ENCODE results near the gene DOCK2.

The DOCK2 gene

DNA sequence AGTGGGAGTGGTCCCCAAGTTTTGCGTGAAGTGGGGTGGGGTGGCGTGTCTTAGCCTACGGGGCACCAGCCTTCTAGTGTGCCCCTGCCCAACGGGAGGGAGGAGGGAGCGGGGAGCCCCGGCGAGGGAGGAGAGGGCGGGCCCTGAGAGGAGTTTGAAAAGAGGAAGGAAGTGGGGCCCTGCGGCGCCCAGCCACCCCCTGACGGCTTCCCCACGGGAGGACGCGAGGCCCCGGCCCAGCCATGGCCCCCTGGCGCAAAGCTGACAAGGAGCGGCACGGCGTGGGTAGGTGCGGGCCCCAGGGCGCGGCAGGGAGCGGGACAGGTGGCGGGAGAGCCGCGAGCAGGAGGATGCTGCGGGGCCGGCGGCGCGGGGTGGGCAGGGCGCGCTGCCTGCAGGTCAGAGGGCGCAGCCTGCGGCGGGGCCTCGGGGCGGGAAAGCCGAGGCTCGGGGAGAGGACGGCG lies at the start of gene DOCK2:
Gene DOCK2 (plus strand): TSS at position 191 of the 464 bp plus-strand sequence. CDS start 52 bp downstream, at position 243.
- Histone ChIP-seq H3K9ac (ENCODE audit: insufficient read length) (no peak within 1 kb of the TSS), H3K36me3 (ENCODE audit: insufficient read depth, low read length) (no peaks in the 10 kb centered on the region), H3K27ac (no peak within 1 kb of the TSS), H3K9me3 (ENCODE audit: low read depth, low read length) (no peaks in the 10 kb centered on the region), H3K4me3 (no peak within 1 kb of the TSS)
- no peak for TF ChIP-seq POLR2AphosphoS5 (IDR thresholded peaks at IDR 0.05; ENCODE audit: borderline replicate concordance, low read depth, low read length)
- TF ChIP-seq FOXP2 (optimal IDR thresholded peaks at IDR 0.05; ENCODE audit: control extremely low read depth, extremely low read length, insufficient read depth) = no peak
- no peak for TF ChIP-seq EZH2 (IDR thresholded peaks at IDR 0.05)
- DNase-seq (ENCODE audit: low read depth, low spot score) = no peak

DNA sequence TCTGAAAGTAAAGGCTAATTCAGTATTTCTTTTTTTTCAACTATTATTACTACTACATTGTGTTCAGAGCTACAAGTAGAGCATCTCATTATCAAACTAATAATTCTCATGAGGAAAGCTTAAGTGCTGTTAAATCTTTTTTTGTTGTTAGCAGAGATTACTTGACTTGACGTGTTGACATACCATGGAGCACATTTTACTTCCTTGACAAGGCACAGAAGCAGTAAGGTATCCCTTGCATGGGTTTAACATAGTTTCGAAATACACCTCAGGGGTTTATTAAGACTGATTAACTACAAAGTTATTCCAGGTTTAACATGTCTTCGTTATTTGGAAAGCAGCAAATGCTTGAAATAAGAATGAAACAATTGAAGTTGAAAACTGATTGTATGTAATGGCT lies 46.5 kb upstream of the DOCK2 start:
- Histone ChIP-seq H3K36me3 (ENCODE audit: insufficient read depth, low read length) (peaks cover 76% of the 10 kb centered on the region), H3K27ac (no peak overlapping the region), H3K9me3 (ENCODE audit: low read depth, low read length) (no peaks in the 10 kb centered on the region), H3K9ac (ENCODE audit: insufficient read length) (no peak overlapping the region), H3K4me3 (no peak overlapping the region)
- TF ChIP-seq EZH2 (IDR thresholded peaks at IDR 0.05) (no peak), POLR2AphosphoS5 (IDR thresholded peaks at IDR 0.05; ENCODE audit: borderline replicate concordance, low read depth, low read length) (no peak), FOXP2 (optimal IDR thresholded peaks at IDR 0.05; ENCODE audit: control extremely low read depth, extremely low read length, insufficient read depth) (no peak)
- no peak for DNase-seq (ENCODE audit: low read depth, low spot score)

DNA sequence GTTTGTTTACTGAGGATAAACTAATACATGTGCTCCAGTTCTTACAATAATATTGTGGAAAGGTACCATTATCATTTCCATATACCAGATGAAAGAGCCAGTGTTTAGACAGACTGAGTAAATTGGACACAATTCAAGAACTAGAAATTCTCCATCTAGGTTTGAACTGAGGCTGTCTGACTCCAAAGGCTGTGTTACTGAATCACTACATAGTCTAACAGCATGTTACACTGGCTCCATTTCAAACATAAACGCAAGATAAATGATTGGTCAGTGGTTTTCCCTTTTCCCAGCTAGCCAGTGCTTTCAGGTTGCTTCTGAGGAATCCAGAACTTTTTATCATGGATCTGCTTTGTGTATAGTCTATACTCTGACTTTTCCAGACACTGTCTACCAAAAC lies 45.4 kb upstream of the DOCK2 start:
- TF ChIP-seq EZH2 (IDR thresholded peaks at IDR 0.05) = no peak
- TF ChIP-seq POLR2AphosphoS5 (IDR thresholded peaks at IDR 0.05; ENCODE audit: borderline replicate concordance, low read depth, low read length) = no peak
- no peak for TF ChIP-seq FOXP2 (optimal IDR thresholded peaks at IDR 0.05; ENCODE audit: control extremely low read depth, extremely low read length, insufficient read depth)
- no peak overlapping the region for H3K27ac ChIP-seq
- H3K9ac ChIP-seq (ENCODE audit: insufficient read length) = no peak overlapping the region
- H3K9me3 ChIP-seq (ENCODE audit: low read depth, low read length) = no peaks in the 10 kb centered on the region
- peaks cover 83% of the 10 kb centered on the region for H3K36me3 ChIP-seq (ENCODE audit: insufficient read depth, low read length)
- no peak overlapping the region for H3K4me3 ChIP-seq
- DNase-seq (ENCODE audit: low read depth, low spot score) = no peak

GRCh38 chr5:169592937-169593650 lies 44.0 kb upstream of the DOCK2 start:
- no peak for TF ChIP-seq FOXP2 (optimal IDR thresholded peaks at IDR 0.05; ENCODE audit: control extremely low read depth, extremely low read length, insufficient read depth)
- no peak for TF ChIP-seq EZH2 (IDR thresholded peaks at IDR 0.05)
- no peak overlapping the region for H3K9ac ChIP-seq (ENCODE audit: insufficient read length)
- no peak for DNase-seq (ENCODE audit: low read depth, low spot score)
- H3K27ac ChIP-seq = no peak overlapping the region
- H3K9me3 ChIP-seq (ENCODE audit: low read depth, low read length) = no peaks in the 10 kb centered on the region
- H3K36me3 ChIP-seq (ENCODE audit: insufficient read depth, low read length) = peaks cover 94% of the 10 kb centered on the region
- no peak overlapping the region for H3K4me3 ChIP-seq

DNA sequence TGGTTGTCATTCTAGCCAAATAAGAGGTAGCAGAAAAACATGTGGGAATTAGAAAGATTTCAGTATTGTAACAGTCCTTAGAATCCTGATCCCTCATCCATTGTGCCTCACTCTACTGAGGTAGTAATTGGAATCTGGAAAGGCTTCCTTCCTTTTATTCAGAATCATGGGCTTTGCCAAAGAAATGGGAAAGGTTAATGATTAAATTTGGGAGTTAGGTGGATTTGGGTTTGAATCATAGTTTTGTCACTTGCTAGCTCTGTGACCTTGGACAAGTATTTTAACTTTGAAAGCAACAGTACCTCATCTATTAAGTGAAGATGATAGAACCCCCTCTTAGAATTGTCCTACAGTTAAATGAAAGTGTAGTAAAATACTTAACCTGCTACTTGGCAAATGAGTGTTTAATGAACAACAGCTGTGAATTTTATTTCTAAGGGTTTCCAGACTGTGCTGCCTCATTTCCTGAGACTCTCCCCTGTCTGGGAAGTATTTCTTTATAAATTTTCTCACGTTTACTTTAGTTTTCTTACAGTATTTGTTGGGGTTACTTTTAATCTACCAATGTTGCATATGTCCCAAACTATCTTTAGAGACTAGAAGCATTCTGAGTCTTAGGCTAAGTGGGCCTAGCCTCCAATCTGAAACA lies 41.8 kb upstream of the DOCK2 start:
- no peak for TF ChIP-seq EZH2 (IDR thresholded peaks at IDR 0.05)
- no peak for TF ChIP-seq FOXP2 (optimal IDR thresholded peaks at IDR 0.05; ENCODE audit: control extremely low read depth, extremely low read length, insufficient read depth)
- no peak for TF ChIP-seq POLR2AphosphoS5 (IDR thresholded peaks at IDR 0.05; ENCODE audit: borderline replicate concordance, low read depth, low read length)
- H3K4me3 ChIP-seq = no peak overlapping the region
- no peak for DNase-seq (ENCODE audit: low read depth, low spot score)
- no peak overlapping the region for H3K9ac ChIP-seq (ENCODE audit: insufficient read length)
- peaks cover 94% of the 10 kb centered on the region for H3K36me3 ChIP-seq (ENCODE audit: insufficient read depth, low read length)
- no peaks in the 10 kb centered on the region for H3K9me3 ChIP-seq (ENCODE audit: low read depth, low read length)
- no peak overlapping the region for H3K27ac ChIP-seq

GRCh38 chr5:169599451-169599850 lies 37.6 kb upstream of the DOCK2 start:
- no peak overlapping the region for H3K27ac ChIP-seq
- DNase-seq (ENCODE audit: low read depth, low spot score) = no peak
- no peaks in the 10 kb centered on the region for H3K9me3 ChIP-seq (ENCODE audit: low read depth, low read length)
- H3K9ac ChIP-seq (ENCODE audit: insufficient read length) = no peak overlapping the region
- H3K36me3 ChIP-seq (ENCODE audit: insufficient read depth, low read length) = peaks cover 86% of the 10 kb centered on the region
- TF ChIP-seq EZH2 (IDR thresholded peaks at IDR 0.05) = no peak
- no peak overlapping the region for H3K4me3 ChIP-seq

GRCh38 chr5:169602535-169602934 lies 34.5 kb upstream of the DOCK2 start:
- TF ChIP-seq POLR2AphosphoS5 (IDR thresholded peaks at IDR 0.05; ENCODE audit: borderline replicate concordance, low read depth, low read length) = no peak
- no peak for TF ChIP-seq FOXP2 (optimal IDR thresholded peaks at IDR 0.05; ENCODE audit: control extremely low read depth, extremely low read length, insufficient read depth)
- TF ChIP-seq EZH2 (IDR thresholded peaks at IDR 0.05) = no peak
- peaks cover 60% of the 10 kb centered on the region for H3K36me3 ChIP-seq (ENCODE audit: insufficient read depth, low read length)
- DNase-seq (ENCODE audit: low read depth, low spot score) = no peak
- no peak overlapping the region for H3K9ac ChIP-seq (ENCODE audit: insufficient read length)
- no peak overlapping the region for H3K27ac ChIP-seq
- H3K9me3 ChIP-seq (ENCODE audit: low read depth, low read length) = no peaks in the 10 kb centered on the region
- H3K4me3 ChIP-seq = no peak overlapping the region

GRCh38 chr5:169606279-169606678 lies 30.8 kb upstream of the DOCK2 start:
- no peak overlapping the region for H3K27ac ChIP-seq
- TF ChIP-seq POLR2AphosphoS5 (IDR thresholded peaks at IDR 0.05; ENCODE audit: borderline replicate concordance, low read depth, low read length) = no peak
- no peak for TF ChIP-seq FOXP2 (optimal IDR thresholded peaks at IDR 0.05; ENCODE audit: control extremely low read depth, extremely low read length, insufficient read depth)
- no peak for TF ChIP-seq EZH2 (IDR thresholded peaks at IDR 0.05)
- H3K9ac ChIP-seq (ENCODE audit: insufficient read length) = no peak overlapping the region
- H3K9me3 ChIP-seq (ENCODE audit: low read depth, low read length) = no peaks in the 10 kb centered on the region
- no peak overlapping the region for H3K4me3 ChIP-seq
- no peak for DNase-seq (ENCODE audit: low read depth, low spot score)
- peaks cover 24% of the 10 kb centered on the region for H3K36me3 ChIP-seq (ENCODE audit: insufficient read depth, low read length)
